ENCODE data around the gene SLC10A1. TPM values are rescaled to one million over a fixed set of nuclear protein-coding genes. Genes with fewer than 3 reads are reported as not detected.

SLC10A1 gene
- total and polyA plus RNA-seq, 2 donors (not counting 1 experiment from before 2014, with no cell fraction given): not detected

Small RNA genes lying within 50 kb of the gene (small RNA-seq; reads per million reads assigned to genes)
- gene RF00614 (ENCODE audit: insufficient read length, low read depth, low replicate concordance): not detected

Other genes starting within 250 kb of the SLC10A1 start
- not detected in 2 replicates for gene CCDC177, start 222.4 kb downstream of the SLC10A1 start, total RNA-seq
- not detected in 2 replicates for gene CCDC177, start 222.4 kb downstream of the SLC10A1 start, polyA plus RNA-seq
- gene SUSD6, start 185.6 kb downstream of the SLC10A1 start, total RNA-seq: 97.8 and 115 TPM in 2 replicates
- 62.3 and 73.1 TPM in 2 replicates for gene SUSD6, start 185.6 kb downstream of the SLC10A1 start, polyA plus RNA-seq
- 708 and 768 TPM in 2 replicates for gene SRSF5, start 30.1 kb downstream of the SLC10A1 start, total RNA-seq
- gene SRSF5, start 30.1 kb downstream of the SLC10A1 start, polyA plus RNA-seq: 701 and 1,482 TPM in 2 replicates
- 0.84 TPM in 1 of 2 replicates, not detected in the other for gene SMOC1, start 82.2 kb upstream of the SLC10A1 start, total RNA-seq
- 0.04 and 0.16 TPM in 2 replicates for gene SMOC1, start 82.2 kb upstream of the SLC10A1 start, polyA plus RNA-seq